OCI-LY7 (cell line): ENCODE results near the gene ABI3BP. TPM values are rescaled to one million over a fixed set of nuclear protein-coding genes. Genes with fewer than 3 reads are reported as not detected.
A peak's percentile ranks its signal among the peaks of the same experiment; 100 is the strongest.

Experiments
- Bru-seq: library from RNA; stranded (reverse); fragments of 400-500 nt; gene quantifications from one replicate; lab custom pipeline; 2021; lab: Mats Ljungman, UMichigan
- BruChase-seq, 2 experiments: library from RNA; stranded (reverse); fragments of 400-500 nt; gene quantifications; one replicate each; lab custom pipeline; 2021; lab: Mats Ljungman, UMichigan
- BruUV-seq: library from RNA; stranded (reverse); fragments of 400-500 nt; replicated peaks from 2 replicates; lab custom pipeline; 2021; lab: Mats Ljungman, UMichigan
- CTCF ChIA-PET: fragments of 300-600 bp; sonication (Branson Sonifier 250); formaldehyde crosslinking; loops from one replicate; lab custom pipeline; 2022; ENCODE audit warnings: antibody characterized with exemption; ENCODE audit not compliant: unreplicated experiment; lab: Charles Lee
- POLR2A ChIA-PET: fragments of 300-600 bp; sonication (Branson Sonifier 250); formaldehyde crosslinking; loops from one replicate; lab custom pipeline; 2022; ENCODE audit warnings: antibody characterized with exemption; lab: Charles Lee
- DNase-seq: peaks from one replicate; pipeline ENCODE4 v3.0.0-alpha.2; 2015; ENCODE audit warnings: low spot score
- H2AFZ ChIP-seq: fragments of 200-600 bp; sonication (generic), shearing (Covaris generic); 2 replicates; pipeline ENCODE4 v1.6.1; 2014; ENCODE audit warnings: mild to moderate bottlenecking, antibody characterized with exemption, low read length, moderate library complexity
- H3K27ac ChIP-seq: fragments of 200-600 bp; sonication (generic); 2 replicates; pipeline ENCODE4 v1.5.1; 2014; ENCODE audit warnings: mixed run types, low read depth, mild to moderate bottlenecking, moderate library complexity, low read length, inconsistent platforms; ENCODE audit not compliant: poor library complexity, severe bottlenecking
- H3K36me3 ChIP-seq: fragments of 200-600 bp; sonication (generic); 2 replicates; pipeline ENCODE4 v1.6.1; 2014; ENCODE audit warnings: mild to moderate bottlenecking, antibody characterized with exemption, low read length, moderate library complexity, mixed read lengths; ENCODE audit not compliant: insufficient read depth
- H3K4me1 ChIP-seq: fragments of 200-600 bp; sonication (generic); 2 replicates; pipeline ENCODE4 v1.5.1; 2014; ENCODE audit warnings: mild to moderate bottlenecking, low read length; ENCODE audit not compliant: insufficient read depth, poor library complexity, severe bottlenecking
- H3K4me2 ChIP-seq: fragments of 200-600 bp; sonication (generic); 2 replicates; pipeline ENCODE4 v1.6.1; 2014; ENCODE audit warnings: mild to moderate bottlenecking, low read length
- H3K4me3 ChIP-seq: fragments of 200-600 bp; sonication (generic); 2 replicates; pipeline ENCODE4 v1.5.1; 2014; ENCODE audit warnings: mild to moderate bottlenecking, low read depth, low read length; ENCODE audit not compliant: poor library complexity, severe bottlenecking
- H3K79me2 ChIP-seq: fragments of 200-600 bp; sonication (generic); 2 replicates; pipeline ENCODE4 v1.6.1; 2016; ENCODE audit warnings: low read depth, mild to moderate bottlenecking, low read length, moderate library complexity, mixed read lengths; ENCODE audit not compliant: insufficient read depth
- H3K9me2 ChIP-seq: fragments of 200-600 bp; sonication (generic); 2 replicates; pipeline ENCODE4 v1.6.1; 2016; ENCODE audit warnings: mild to moderate bottlenecking, low read length, mixed read lengths; ENCODE audit not compliant: insufficient read depth
- H3K9me3 ChIP-seq: fragments of 200-600 bp; sonication (generic); 2 replicates; pipeline ENCODE4 v1.6.1; 2014; ENCODE audit warnings: mild to moderate bottlenecking, mixed run types, low read length, mixed read lengths
- H4K20me1 ChIP-seq: fragments of 200-600 bp; sonication (generic); 2 replicates; pipeline ENCODE4 v1.6.1; 2014; ENCODE audit warnings: mild to moderate bottlenecking, antibody characterized with exemption, low read length, moderate library complexity, mixed read lengths; ENCODE audit not compliant: insufficient read depth
- EZH2phosphoT487 ChIP-seq: fragments of 200-600 bp; sonication (generic); IDR thresholded peaks from 2 replicates; pipeline ENCODE4 v1.6.1; 2018; ENCODE audit warnings: low read depth, borderline replicate concordance, mild to moderate bottlenecking, mixed run types, antibody characterized with exemption, low read length, moderate library complexity, mixed read lengths
- intact Hi-C: fragments of 100-400 bp; cut with micrococcal nuclease; formaldehyde crosslinking; loops from one replicate; pipeline ENCODE4 v1.10.0; 2022; ENCODE audit not compliant: unreplicated experiment
- long read RNA-seq: library from polyadenylated mRNA; stranded (forward); transcript quantifications from one replicate; pipeline ENCODE4 v2.0.0, GENCODE V29; 2022
- total RNA-seq, 2 experiments: library from RNA; depleted of rRNA in 1 of 2; stranded (reverse); fragments of >200 nt in 1 of 2; shearing (Covaris generic) in 1 of 2; gene quantifications; 2 replicates each; pipeline ENCODE4 v1.2.3, GENCODE V29; 2014 to 2022
- TF ChIP-seq, protein P1 (sequence below): fragments of 200-600 bp; sonication (generic); conservative IDR thresholded peaks from 2 replicates; pipeline ENCODE4 v1.5.1; 2014; ENCODE audit warnings: mild to moderate bottlenecking, antibody characterized with exemption, low read length, moderate library complexity, mixed read lengths

ABI3BP gene, protein sequence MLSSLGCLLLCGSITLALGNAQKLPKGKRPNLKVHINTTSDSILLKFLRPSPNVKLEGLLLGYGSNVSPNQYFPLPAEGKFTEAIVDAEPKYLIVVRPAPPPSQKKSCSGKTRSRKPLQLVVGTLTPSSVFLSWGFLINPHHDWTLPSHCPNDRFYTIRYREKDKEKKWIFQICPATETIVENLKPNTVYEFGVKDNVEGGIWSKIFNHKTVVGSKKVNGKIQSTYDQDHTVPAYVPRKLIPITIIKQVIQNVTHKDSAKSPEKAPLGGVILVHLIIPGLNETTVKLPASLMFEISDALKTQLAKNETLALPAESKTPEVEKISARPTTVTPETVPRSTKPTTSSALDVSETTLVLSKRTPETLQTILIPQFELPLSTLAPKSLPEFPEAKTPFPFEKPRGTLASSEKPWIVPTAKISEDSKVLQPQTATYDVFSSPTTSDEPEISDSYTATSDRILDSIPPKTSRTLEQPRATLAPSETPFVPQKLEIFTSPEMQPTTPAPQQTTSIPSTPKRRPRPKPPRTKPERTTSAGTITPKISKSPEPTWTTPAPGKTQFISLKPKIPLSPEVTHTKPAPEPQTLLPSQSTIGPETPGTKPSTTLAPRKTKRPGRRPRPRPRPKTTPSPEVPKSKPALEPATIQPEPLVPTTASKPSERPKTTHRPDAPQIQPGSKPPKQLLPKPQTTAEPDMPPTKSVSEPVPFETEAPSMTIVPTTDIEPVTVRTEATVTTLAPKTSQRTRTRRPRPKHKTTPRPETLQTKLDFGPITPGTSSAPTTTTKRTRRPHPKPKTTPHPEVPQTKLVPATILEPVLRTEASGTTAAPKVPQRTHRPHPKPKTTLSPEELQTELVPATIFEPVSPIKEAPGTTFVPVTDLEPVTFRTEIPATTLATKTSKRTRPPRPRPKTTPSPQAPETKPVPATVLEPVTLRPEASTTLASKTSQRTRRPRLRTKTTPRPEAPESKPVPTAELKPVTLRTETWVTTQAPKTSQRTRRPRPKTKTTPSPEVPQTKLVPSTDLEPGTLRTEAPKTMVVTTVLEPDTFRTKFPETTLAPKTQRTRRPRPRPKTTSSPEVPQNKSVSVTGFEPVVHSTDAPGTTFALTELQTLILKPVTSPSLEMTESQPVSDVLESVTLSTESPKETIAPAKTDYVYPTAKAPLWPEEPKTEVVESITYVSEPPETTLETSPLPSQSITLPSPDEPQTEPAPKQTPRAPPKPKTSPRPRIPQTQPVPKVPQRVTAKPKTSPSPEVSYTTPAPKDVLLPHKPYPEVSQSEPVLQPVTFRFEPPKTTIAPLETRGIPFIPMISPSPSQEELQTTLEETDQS (N-terminal part only)
- total RNA-seq (2014; rRNA removed; shearing (Covaris generic)) (not detected in 2 replicates), total RNA-seq (2022) (not detected in 2 replicates), Bru-seq, nascent RNA (percentile 0 among the genes with signal in this experiment), BruChase-seq, experiment 1, labeled RNA remaining after a 6-hour chase (percentile 0 among the genes with signal in this experiment), BruChase-seq, experiment 2, labeled RNA remaining after a 2-hour chase (not detected)
- long read RNA-seq, partial matches to known transcripts: 0 of 1 reads
- long read RNA-seq, other reads (novel, unspliced or antisense): 1 of 1 reads

GRCh38 chr3:100993309-100993708 lies at the start of gene ABI3BP:
Gene ABI3BP, minus strand, starts transcription at chr3:100993421. Its CDS starts 37 bp downstream, at chr3:100993384.
- intact Hi-C loops: no loop called here
- Histone ChIP-seq H3K36me3 (no peaks in the 10 kb centered on the region), H3K9me2 (no peaks in the 10 kb centered on the region), H4K20me1 (no peaks in the 10 kb centered on the region), H3K27ac (no peak within 1 kb of the TSS), H3K4me2 (no peak within 1 kb of the TSS), H3K4me3 (no peak within 1 kb of the TSS), H2AFZ (no peak within 1 kb of the TSS), H3K4me1 (no peaks in the 10 kb centered on the region), H3K79me2 (no peaks in the 10 kb centered on the region), H3K9me3 (no peaks in the 10 kb centered on the region)
- no peak for DNase-seq
- CTCF ChIA-PET: no interaction called here
- no TSS peak for BruUV-seq
- TF ChIP-seq, protein P1, sequence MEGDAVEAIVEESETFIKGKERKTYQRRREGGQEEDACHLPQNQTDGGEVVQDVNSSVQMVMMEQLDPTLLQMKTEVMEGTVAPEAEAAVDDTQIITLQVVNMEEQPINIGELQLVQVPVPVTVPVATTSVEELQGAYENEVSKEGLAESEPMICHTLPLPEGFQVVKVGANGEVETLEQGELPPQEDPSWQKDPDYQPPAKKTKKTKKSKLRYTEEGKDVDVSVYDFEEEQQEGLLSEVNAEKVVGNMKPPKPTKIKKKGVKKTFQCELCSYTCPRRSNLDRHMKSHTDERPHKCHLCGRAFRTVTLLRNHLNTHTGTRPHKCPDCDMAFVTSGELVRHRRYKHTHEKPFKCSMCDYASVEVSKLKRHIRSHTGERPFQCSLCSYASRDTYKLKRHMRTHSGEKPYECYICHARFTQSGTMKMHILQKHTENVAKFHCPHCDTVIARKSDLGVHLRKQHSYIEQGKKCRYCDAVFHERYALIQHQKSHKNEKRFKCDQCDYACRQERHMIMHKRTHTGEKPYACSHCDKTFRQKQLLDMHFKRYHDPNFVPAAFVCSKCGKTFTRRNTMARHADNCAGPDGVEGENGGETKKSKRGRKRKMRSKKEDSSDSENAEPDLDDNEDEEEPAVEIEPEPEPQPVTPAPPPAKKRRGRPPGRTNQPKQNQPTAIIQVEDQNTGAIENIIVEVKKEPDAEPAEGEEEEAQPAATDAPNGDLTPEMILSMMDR: no peak
- TF ChIP-seq EZH2phosphoT487: no peak
- POLR2A ChIA-PET: interaction anchor here (0.5 to 0.8 kb wide), 5 partner anchors 10 to 1602 kb away, joined by 3 to 6 read pairs (median 4); no protein-coding TSS in a partner anchor

- Histone ChIP-seq H3K36me3 (no peaks in the 10 kb centered on the region), H3K79me2 (no peaks in the 10 kb centered on the region), H3K4me2 (no peak overlapping the region), H3K4me3 (no peak overlapping the region), H3K9me3 (no peaks in the 10 kb centered on the region), H3K27ac (no peak overlapping the region), H4K20me1 (no peaks in the 10 kb centered on the region), H2AFZ (no peak overlapping the region), H3K4me1 (no peaks in the 10 kb centered on the region), H3K9me2 (no peaks in the 10 kb centered on the region)
- DNase-seq: no peak
- CTCF ChIA-PET: no interaction called here
- intact Hi-C loops: no loop called here
- POLR2A ChIA-PET: no interaction called here
- no TSS peak for BruUV-seq
- TF ChIP-seq, protein P1: no peak
- TF ChIP-seq EZH2phosphoT487: no peak
These were observed 46.1 kb upstream of the ABI3BP start for GRCh38 chr3:101039285-101039684.
